HCT116 (cell line): ENCODE measurements around the gene GABRA4. TPM values are rescaled to one million over a fixed set of nuclear protein-coding genes. Genes with fewer than 3 reads are reported as not detected.

Experiments used
- ATAC-seq: fragments of 200-7000 bp; cut with Tn5 transposase; 2 replicates; pipeline ENCODE4 v1.9.1; 2020; ENCODE audit warnings: mild to moderate bottlenecking, moderate library complexity
- BruUV-seq: library from RNA; stranded (reverse); fragments of 400-500 nt; replicated peaks from 2 replicates; lab custom pipeline; 2021; lab: Mats Ljungman, UMichigan
- CTCF ChIA-PET: fragments of 300-600 bp; sonication (Branson Sonifier 250); formaldehyde crosslinking; loops from one replicate; lab custom pipeline; 2021; ENCODE audit warnings: antibody characterized with exemption; lab: Charles Lee
- POLR2A ChIA-PET: fragments of 300-600, 350-600 bp; sonication (Branson Sonifier 250); formaldehyde crosslinking; loops from one replicate; lab custom pipeline; 2021; ENCODE audit warnings: antibody characterized with exemption; lab: Charles Lee
- RAD21 ChIA-PET, 2 experiments: fragments of 300-600 bp; sonication (Branson Sonifier 250); formaldehyde crosslinking; loops; one replicate each; lab custom pipeline; 2023; ENCODE audit warnings: low total read pairs in 2 of 2; ENCODE audit not compliant: uncharacterized antibody in 2 of 2, unreplicated experiment in 2 of 2, low non-redundant PET in 1 of 2; lab: Charles Lee
- DNase-seq: peaks from one replicate; pipeline ENCODE4 v3.0.0-alpha.2; 2010; ENCODE audit warnings: low read depth, low spot score
- H2AFZ ChIP-seq: fragments of 200-600 bp; shearing (Covaris generic), sonication (generic); 2 replicates; pipeline ENCODE4 v1.6.1; 2017; ENCODE audit warnings: low read depth, mixed run types, mixed read lengths, antibody characterized with exemption, low read length; ENCODE audit not compliant: poor library complexity, severe bottlenecking
- H3K27ac ChIP-seq: 2 replicates; pipeline ENCODE4 v1.5.1; 2012; ENCODE audit warnings: low read depth, low read length
- H3K27me3 ChIP-seq: fragments of 200-600 bp; sonication (generic); 2 replicates; pipeline ENCODE4 v1.6.1; 2016; ENCODE audit warnings: mixed run types, low read length, mixed read lengths; ENCODE audit not compliant: insufficient read depth
- H3K36me3 ChIP-seq, 2 experiments: fragments of 200-500 bp in 1 of 2; fragments of 200-600 bp in 1 of 2; sonication (Bioruptor generic) in 1 of 2; sonication (generic) in 1 of 2; 2 replicates each; pipeline versions ENCODE4 v1.5.1 to v1.6.1; 2014 to 2016; ENCODE audit warnings: low read length in 2 of 2, inconsistent platforms in 1 of 2, mixed read lengths in 1 of 2, mixed run types in 1 of 2; ENCODE audit not compliant: insufficient read depth in 2 of 2, control insufficient read depth in 1 of 2
- H3K4me1 ChIP-seq, 2 experiments: fragments of 200-600 bp in 1 of 2; sonication (generic) in 1 of 2; 2 replicates each; pipeline versions ENCODE4 v1.5.1 to v1.6.1; 2012 to 2017; ENCODE audit warnings: low read length in 2 of 2, inconsistent platforms in 1 of 2, mild to moderate bottlenecking in 1 of 2, mixed read lengths in 1 of 2, mixed run types in 1 of 2, moderate library complexity in 1 of 2; ENCODE audit not compliant: insufficient read depth in 2 of 2, control insufficient read depth in 1 of 2
- H3K4me2 ChIP-seq: fragments of 200-600 bp; sonication (generic); 2 replicates; pipeline ENCODE4 v1.6.1; 2017; ENCODE audit warnings: mixed run types, low read length, mixed read lengths
- H3K4me3 ChIP-seq, 2 experiments: fragments of 200-600 bp in 1 of 2; sonication (generic) in 1 of 2; replicated peaks in 1 of 2; 2 replicates each; pipeline ENCODE4 v1.5.1; 2011 to 2016; ENCODE audit warnings: low read length in 2 of 2, control low read depth in 1 of 2, low read depth in 1 of 2, mild to moderate bottlenecking in 1 of 2, mixed read lengths in 1 of 2, mixed run types in 1 of 2
- H3K79me2 ChIP-seq: fragments of 200-600 bp; sonication (generic); 2 replicates; pipeline ENCODE4 v1.6.1; 2017; ENCODE audit warnings: mild to moderate bottlenecking, mixed run types, low read length, moderate library complexity, mixed read lengths; ENCODE audit not compliant: insufficient read depth
- H3K9ac ChIP-seq: fragments of 200-600 bp; sonication (generic); 2 replicates; pipeline ENCODE4 v1.6.1; 2016; ENCODE audit warnings: low read length, mixed read lengths
- H3K9me2 ChIP-seq: fragments of 200-600 bp; sonication (generic), shearing (Covaris generic); 2 replicates; pipeline ENCODE4 v1.6.1; 2017; ENCODE audit warnings: mixed run types, mild to moderate bottlenecking, moderate library complexity; ENCODE audit not compliant: insufficient read depth
- H3K9me3 ChIP-seq, 2 experiments: fragments of 200-500 bp in 1 of 2; fragments of 200-600 bp in 1 of 2; sonication (Bioruptor generic) in 1 of 2; sonication (generic) in 1 of 2; 2 replicates each; pipeline ENCODE4 v1.6.1; 2014 to 2017; ENCODE audit warnings: low read length in 2 of 2, mixed read lengths in 2 of 2, inconsistent platforms in 1 of 2, low read depth in 1 of 2, mild to moderate bottlenecking in 1 of 2, mixed run types in 1 of 2, moderate library complexity in 1 of 2; ENCODE audit not compliant: control insufficient read depth in 1 of 2, insufficient read depth in 1 of 2
- H4K20me1 ChIP-seq: fragments of 200-600 bp; sonication (generic), shearing (Covaris generic); 2 replicates; pipeline ENCODE4 v1.6.1; 2017; ENCODE audit warnings: mixed run types, mild to moderate bottlenecking, moderate library complexity; ENCODE audit not compliant: insufficient read depth
- CEBPB ChIP-seq: IDR thresholded peaks from 2 replicates; pipeline ENCODE4 v1.6.1; 2012; ENCODE audit warnings: low read depth
- CTCF ChIP-seq, 3 experiments: fragments of 200-600 bp in 1 of 3; sonication (generic) in 1 of 3; IDR thresholded peaks in 2 of 3; conservative IDR thresholded peaks in 1 of 3; 2 replicates each; pipeline ENCODE4 v1.5.1; 2012 to 2017; ENCODE audit warnings: low read depth in 2 of 3, low read length in 2 of 3, antibody characterized with exemption in 1 of 3, borderline replicate concordance in 1 of 3, control low read depth in 1 of 3, mild to moderate bottlenecking in 1 of 3, mixed read lengths in 1 of 3, mixed run types in 1 of 3, moderate library complexity in 1 of 3; ENCODE audit not compliant: insufficient read depth in 1 of 3
- ELF1 ChIP-seq: IDR thresholded peaks from 2 replicates; pipeline ENCODE4 v1.6.1; 2012; ENCODE audit warnings: low read depth, borderline replicate concordance
- EZH2phosphoT487 ChIP-seq: fragments of 200-600 bp; IDR thresholded peaks from 2 replicates; pipeline ENCODE4 v1.6.1; 2018; ENCODE audit warnings: antibody characterized with exemption, borderline replicate concordance
- FOSL1 ChIP-seq: IDR thresholded peaks from 2 replicates; pipeline ENCODE4 v1.6.1; 2012; ENCODE audit warnings: low read depth
- MAX ChIP-seq: IDR thresholded peaks from 2 replicates; pipeline ENCODE4 v1.6.1; 2012
- POLR2A ChIP-seq: IDR thresholded peaks from 2 replicates; pipeline ENCODE4 v1.7.0; 2011; ENCODE audit warnings: borderline replicate concordance; ENCODE audit not compliant: insufficient read depth, insufficient read length; ENCODE audit errors: extremely low read depth
- REST ChIP-seq: IDR thresholded peaks from 2 replicates; pipeline ENCODE4 v1.6.1; 2012; ENCODE audit warnings: low read depth
- SIN3A ChIP-seq: IDR thresholded peaks from 2 replicates; pipeline ENCODE4 v1.6.1; 2012; ENCODE audit warnings: low read depth
- SP1 ChIP-seq: IDR thresholded peaks from 2 replicates; pipeline ENCODE4 v1.6.1; 2012; ENCODE audit warnings: low read depth
- TCF7L2 ChIP-seq: IDR thresholded peaks from 2 replicates; pipeline ENCODE4 v1.7.0; 2011; ENCODE audit warnings: borderline replicate concordance, inconsistent platforms; ENCODE audit not compliant: insufficient read depth, insufficient read length; ENCODE audit errors: extremely low read depth
- YY1 ChIP-seq: IDR thresholded peaks from 2 replicates; pipeline ENCODE4 v1.6.1; 2011; ENCODE audit warnings: low read length, low read depth, moderate library complexity, mild to moderate bottlenecking; ENCODE audit not compliant: insufficient replicate concordance; ENCODE audit errors: extremely low read depth
- intact Hi-C: fragments of 100-400 bp; cut with micrococcal nuclease; formaldehyde crosslinking; loops from 2 replicates; pipeline ENCODE4 v1.10.0; 2022
- total RNA-seq: library from RNA; stranded (reverse); gene quantifications from one replicate; pipeline ENCODE4 v1.2.1, GENCODE V29; 2021; ENCODE audit not compliant: unreplicated experiment

GABRA4 gene
- total RNA-seq, 1 experiment from 2014 or later = not detected

- Histone ChIP-seq H3K4me1 (no peaks in the 10 kb centered on the region), H3K79me2 (no peaks in the 10 kb centered on the region), H3K27ac (no peak overlapping the region), H3K36me3 (no peaks in the 10 kb centered on the region), H3K4me2 (no peak overlapping the region), H3K9ac (no peak overlapping the region), H3K27me3 (no peaks in the 10 kb centered on the region), H3K9me3 (no peaks in the 10 kb centered on the region; a peak in 1 of 4 replicates), H4K20me1 (no peaks in the 10 kb centered on the region), H3K4me3 (no peak overlapping the region), H2AFZ (no peak overlapping the region), H3K9me2 (no peaks in the 10 kb centered on the region)
- intact Hi-C loops = no loop called here
- no peak for ATAC-seq
- CTCF ChIA-PET = no interaction called here
- TF ChIP-seq YY1 = no peak
- TF ChIP-seq TCF7L2 = no peak
- TF ChIP-seq POLR2A = no peak
- TF ChIP-seq EZH2phosphoT487 = no peak
- TF ChIP-seq MAX = no peak
- TF ChIP-seq SP1 = no peak
- POLR2A ChIA-PET = no interaction called here
- RAD21 ChIA-PET = no interaction called here
- no TSS peak for BruUV-seq
- no peak for DNase-seq
These were observed 71.2 kb downstream of the GABRA4 start for GRCh38 chr4:46922205-46922604.

GRCh38 chr4:46909078-46909477, 84.3 kb downstream of the GABRA4 start, which contains the start of gene COX7B2:
COX7B2 (minus strand) TSS chr4:46909245; CDS start chr4:46735192, 174,053 bp downstream.
- no peak within 1 kb of the TSS for H3K4me2 ChIP-seq
- DNase-seq = no peak
- H3K27me3 ChIP-seq = no peaks in the 10 kb centered on the region
- no peak for TF ChIP-seq REST
- no peak for TF ChIP-seq EZH2phosphoT487
- TF ChIP-seq SIN3A = no peak
- TF ChIP-seq CEBPB = no peak
- no peak for TF ChIP-seq CTCF (IDR thresholded peaks at IDR 0.05 in 2 of 3, conservative IDR thresholded peaks at IDR 0.05 in 1 of 3; ENCODE audit: borderline replicate concordance in 1 of 3, insufficient read depth in 1 of 3, low read depth in 2 of 3, low read length in 2 of 3)
- TF ChIP-seq ELF1 = no peak
- TF ChIP-seq SP1 = no peak
- no peak for TF ChIP-seq TCF7L2
- TF ChIP-seq FOSL1 = no peak
- TF ChIP-seq, all 23 proteins: peak for 0
- no peaks in the 10 kb centered on the region; the same call in 1 of the 2 replicates for H4K20me1 ChIP-seq
- intact Hi-C loops = no loop called here
- ChIA-PET POLR2A (no interaction called here), RAD21 (no interaction called here), CTCF (no interaction called here)
- no TSS peak for BruUV-seq
- H3K4me3 ChIP-seq = no peak within 1 kb of the TSS
- H3K79me2 ChIP-seq = no peaks in the 10 kb centered on the region
- H2AFZ ChIP-seq = no peak within 1 kb of the TSS
- no peaks in the 10 kb centered on the region for H3K36me3 ChIP-seq
- no peak within 1 kb of the TSS for H3K27ac ChIP-seq
- H3K9me3 ChIP-seq = peaks cover 3% of the 10 kb centered on the region in 2 experiments; a peak in 1 of 4 replicates
- no peak within 1 kb of the TSS for H3K9ac ChIP-seq
- no peaks in the 10 kb centered on the region for H3K9me2 ChIP-seq
- no peak for ATAC-seq
- no peaks in the 10 kb centered on the region for H3K4me1 ChIP-seq
